MCF 10A (cell line): Measurements from ENCODE around the gene LGR4. TPM values are rescaled to one million over a fixed set of nuclear protein-coding genes. Genes with fewer than 3 reads are reported as not detected.
A peak's percentile ranks its signal among the peaks of the same experiment; 100 is the strongest.

Experiments
- BruUV-seq: library from RNA; stranded (reverse); fragments of 400-500 nt; replicated peaks from 2 replicates; lab custom pipeline; 2021; lab: Mats Ljungman, UMichigan
- CTCF ChIA-PET: fragments of 300-600 bp; sonication (Branson Sonifier 250); formaldehyde crosslinking; extraction: SDS; loops from one replicate; lab custom pipeline; 2021; ENCODE audit warnings: antibody characterized with exemption, inconsistent platforms; lab: Yijun Ruan, JAX
- POLR2A ChIA-PET: fragments of 300-600, 350-650 bp; sonication (Branson Sonifier 250); formaldehyde crosslinking; extraction: SDS; loops from one replicate; lab custom pipeline; 2020; ENCODE audit warnings: antibody characterized with exemption, inconsistent platforms; lab: Yijun Ruan, JAX
- DNase-seq: peaks from one replicate; pipeline ENCODE4 v3.0.0-alpha.2; 2018; ENCODE audit not compliant: unreplicated experiment
- H3K27ac Mint-ChIP-seq: one replicate; pipeline ENCODE4 v1.8.0; 2022; ENCODE audit warnings: mild to moderate bottlenecking, low read depth, mixed read lengths; ENCODE audit not compliant: unreplicated experiment
- H3K27me3 Mint-ChIP-seq: one replicate; pipeline ENCODE4 v1.8.0; 2022; ENCODE audit warnings: mixed read lengths; ENCODE audit not compliant: insufficient read depth, unreplicated experiment
- H3K36me3 Mint-ChIP-seq: one replicate; pipeline ENCODE4 v1.8.0; 2022; ENCODE audit warnings: mild to moderate bottlenecking, moderate library complexity, mixed read lengths; ENCODE audit not compliant: insufficient read depth, unreplicated experiment
- H3K4me1 Mint-ChIP-seq: one replicate; pipeline ENCODE4 v1.8.0; 2022; ENCODE audit warnings: mixed read lengths; ENCODE audit not compliant: insufficient read depth, unreplicated experiment
- H3K4me3 Mint-ChIP-seq: one replicate; pipeline ENCODE4 v1.8.0; 2022; ENCODE audit warnings: mild to moderate bottlenecking, moderate library complexity, mixed read lengths; ENCODE audit not compliant: unreplicated experiment
- H3K9me3 Mint-ChIP-seq: one replicate; pipeline ENCODE4 v1.8.0; 2022; ENCODE audit warnings: mixed read lengths; ENCODE audit not compliant: unreplicated experiment
- CTCF ChIP-seq: fragments of 200-600 bp; IDR thresholded peaks from one replicate; pipeline ENCODE4 v1.8.0; 2022; ENCODE audit warnings: antibody characterized with exemption, mild to moderate bottlenecking; ENCODE audit not compliant: unreplicated experiment
- intact Hi-C: fragments of 100-400 bp; cut with micrococcal nuclease; formaldehyde crosslinking; loops from 2 replicates; pipeline ENCODE4 v1.14.1; 2022
- total RNA-seq: library from RNA; stranded (reverse); gene quantifications from 2 replicates; pipeline ENCODE4 v1.2.3, GENCODE V29; 2022

LGR4 gene
- total RNA-seq, 1 experiment from 2014 or later, result 14.2 TPM

DNA sequence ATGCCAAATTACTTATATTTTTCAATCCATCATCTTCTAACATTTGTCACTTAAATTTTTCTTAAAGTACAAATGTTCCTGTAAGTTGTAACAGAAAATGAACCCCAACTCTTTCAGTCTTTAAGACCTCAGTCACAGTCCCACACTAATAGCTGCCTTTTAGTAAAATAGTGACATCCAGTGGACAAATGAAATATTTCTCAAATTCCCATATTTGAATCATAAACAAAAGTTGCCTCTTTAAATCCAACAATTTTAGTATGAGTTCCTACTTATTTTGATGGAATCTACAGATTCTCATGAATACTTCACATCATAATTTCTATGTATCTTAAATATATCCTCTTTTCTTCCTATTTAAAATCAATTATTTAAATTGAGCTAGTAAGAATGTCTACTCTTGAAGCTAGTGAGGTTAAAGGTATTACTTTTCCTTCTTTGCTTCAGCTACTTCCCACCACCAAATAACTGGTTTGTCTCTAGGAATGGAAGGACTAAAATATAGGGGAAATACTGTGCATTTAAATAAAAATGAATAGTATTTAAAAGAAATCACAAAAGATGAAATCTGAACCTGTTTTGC, 24.8 kb upstream of the LGR4 start:
- DNase-seq, result peak; percentile 29
- TSS peak; percentile 2 for BruUV-seq
- H3K9me3 Mint-ChIP-seq, result no peaks in the 10 kb centered on the region
- peaks cover 8% of the 10 kb centered on the region for H3K4me1 Mint-ChIP-seq
- TF ChIP-seq CTCF, result peak; percentile 29
- H3K4me3 Mint-ChIP-seq, result no peak overlapping the region
- no peak overlapping the region for H3K27ac Mint-ChIP-seq
- H3K27me3 Mint-ChIP-seq, result no peaks in the 10 kb centered on the region
- intact Hi-C loops, result loop anchor here (5.0 kb wide), 1 partner anchor 1835 kb away; no protein-coding TSS in a partner anchor
- ChIA-PET CTCF (interaction anchor here (0.6 to 8.3 kb wide), 16 partner anchors 9 to 1832 kb away, joined by 3 to 119 read pairs (median 4); partner anchors contain the start of genes LGR4 and LIN7C), POLR2A (interaction anchor here (0.6 to 3.6 kb wide), 8 partner anchors 10 to 314 kb away, joined by 3 to 15 read pairs (median 3); partner anchors contain the start of gene LGR4)
- H3K36me3 Mint-ChIP-seq, result peaks cover 73% of the 10 kb centered on the region

- CTCF ChIA-PET, result interaction anchor here (0.6 to 8.3 kb wide), 15 partner anchors 10 to 534 kb away, joined by 3 to 119 read pairs (median 4); partner anchors contain the start of genes LGR4 and LIN7C
- H3K27me3 Mint-ChIP-seq, result no peaks in the 10 kb centered on the region
- BruUV-seq, result no TSS peak
- no peak overlapping the region for H3K27ac Mint-ChIP-seq
- intact Hi-C loops, result loop anchor here (5.0 kb wide), 1 partner anchor 1836 kb away; no protein-coding TSS in a partner anchor
- TF ChIP-seq CTCF, result no peak
- no peak for DNase-seq
- H3K9me3 Mint-ChIP-seq, result no peaks in the 10 kb centered on the region
- peaks cover 75% of the 10 kb centered on the region for H3K36me3 Mint-ChIP-seq
- no peak overlapping the region for H3K4me3 Mint-ChIP-seq
- no peaks in the 10 kb centered on the region for H3K4me1 Mint-ChIP-seq
- POLR2A ChIA-PET, result interaction anchor here (0.8 to 3.6 kb wide), 7 partner anchors 10 to 312 kb away, joined by 3 to 15 read pairs (median 3); partner anchors contain the start of gene LGR4
These were observed 23.9 kb upstream of the LGR4 start for GRCh38 chr11:27496461-27496860.

GRCh38 chr11:27495710-27496300, 23.2 kb upstream of the LGR4 start:
- Mint-ChIP-seq H3K27me3 (no peaks in the 10 kb centered on the region), H3K4me1 (no peaks in the 10 kb centered on the region), H3K27ac (peak overlapping the region; percentile 19), H3K36me3 (peaks cover 73% of the 10 kb centered on the region), H3K4me3 (no peak overlapping the region), H3K9me3 (no peaks in the 10 kb centered on the region)
- intact Hi-C loops, result loop anchor here (5.0 kb wide), 1 partner anchor 1836 kb away; no protein-coding TSS in a partner anchor
- POLR2A ChIA-PET, result interaction anchor here (0.8 to 3.6 kb wide), 5 partner anchors 9 to 312 kb away, joined by 3 to 15 read pairs (median 3); no protein-coding TSS in a partner anchor
- TF ChIP-seq CTCF, result no peak
- DNase-seq, result no peak
- CTCF ChIA-PET, result interaction anchor here (0.6 to 8.3 kb wide), 19 partner anchors 9 to 1769 kb away, joined by 3 to 119 read pairs (median 3); partner anchors contain the start of genes LGR4 and LIN7C
- BruUV-seq, result no TSS peak

DNA sequence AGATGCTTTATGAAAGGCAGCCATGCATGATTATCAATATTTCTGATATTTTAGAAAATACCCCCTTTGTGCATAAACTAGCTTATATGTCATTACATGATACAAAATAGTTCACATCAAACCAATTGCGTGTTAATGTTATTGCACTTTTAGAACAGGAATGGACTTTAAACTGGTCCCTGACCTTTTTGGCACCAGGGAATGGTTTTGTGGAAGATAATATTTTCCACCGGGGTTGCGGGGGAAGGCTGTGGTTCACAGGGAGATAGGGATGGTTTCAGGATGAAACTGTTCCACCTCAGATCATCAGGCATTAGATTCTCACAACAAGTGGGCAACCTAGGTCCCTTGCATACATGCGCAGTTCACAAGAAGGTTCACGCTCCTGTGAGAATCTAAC, 16.5 kb upstream of the LGR4 start:
- no peak overlapping the region for H3K4me3 Mint-ChIP-seq
- no peak overlapping the region for H3K27ac Mint-ChIP-seq
- ChIA-PET CTCF (interaction anchor here (6.9 to 7.8 kb wide), 2 partner anchors 10 to 304 kb away, joined by 119 to 121 read pairs; no protein-coding TSS in a partner anchor), POLR2A (no interaction called here)
- no peak for TF ChIP-seq CTCF
- H3K9me3 Mint-ChIP-seq, result no peaks in the 10 kb centered on the region
- intact Hi-C loops, result loop anchor here (5.0 kb wide), 2 partner anchors 287 to 737 kb away; no protein-coding TSS in a partner anchor
- peaks cover 55% of the 10 kb centered on the region for H3K36me3 Mint-ChIP-seq
- no peak for DNase-seq
- BruUV-seq, result no TSS peak
- no peaks in the 10 kb centered on the region for H3K27me3 Mint-ChIP-seq
- no peaks in the 10 kb centered on the region for H3K4me1 Mint-ChIP-seq
